NOMO-1 (cell line): Measurements from ENCODE around the gene SORCS2.

Experiments
- DNase-seq, 2 experiments: peaks; one replicate each; lab custom pipeline; 2025; ENCODE audit not compliant: unreplicated experiment in 2 of 2; lab: John Stamatoyannopoulos, UW

The SORCS2 gene

GRCh38 chr4:7384003-7384928 is 191.9 kb downstream of the SORCS2 start:
- no peak for DNase-seq

- no peak for DNase-seq
Observed at GRCh38 chr4:7384929-7385890, 192.9 kb downstream of the SORCS2 start.

- no peak for DNase-seq
Observed at GRCh38 chr4:7387925-7388324, 195.6 kb downstream of the SORCS2 start.

GRCh38 chr4:7388627-7389026 is 196.3 kb downstream of the SORCS2 start:
- DNase-seq = no peak

- DNase-seq = no peak
Observed at GRCh38 chr4:7389101-7389701, 196.9 kb downstream of the SORCS2 start.

- no peak for DNase-seq
Observed at GRCh38 chr4:7389719-7390118, 197.4 kb downstream of the SORCS2 start.

- no peak for DNase-seq
Observed at GRCh38 chr4:7390336-7390735, 198.0 kb downstream of the SORCS2 start.

- no peak for DNase-seq
Observed at GRCh38 chr4:7390906-7391636, 198.7 kb downstream of the SORCS2 start.

- DNase-seq = no peak
Observed at GRCh38 chr4:7391637-7392437, 199.5 kb downstream of the SORCS2 start.

GRCh38 chr4:7392438-7393421 is 200.4 kb downstream of the SORCS2 start:
- no peak for DNase-seq

GRCh38 chr4:7393601-7394575 is 201.6 kb downstream of the SORCS2 start:
- no peak for DNase-seq

- DNase-seq = no peak
Observed at GRCh38 chr4:7394681-7395451, 202.5 kb downstream of the SORCS2 start.

GRCh38 chr4:7395645-7396044 is 203.3 kb downstream of the SORCS2 start:
- DNase-seq = no peak

- no peak for DNase-seq
Observed at GRCh38 chr4:7396186-7396910, 204.0 kb downstream of the SORCS2 start.

GRCh38 chr4:7397206-7398103 is 205.1 kb downstream of the SORCS2 start:
- no peak for DNase-seq
